Vagina (tissue), 2 donors: Measurements from ENCODE around the gene ANKRD13C.

Experiments used
- CTCF ChIP-seq, 3 experiments: fragments of 450-650 bp in 2 of 3; fragments of 200-600 bp in 1 of 3; sonication (generic) in 1 of 3; IDR thresholded peaks; one replicate each; pipeline ENCODE4 v1.5.1; 2017 to 2019; ENCODE audit warnings: antibody characterized with exemption in 3 of 3, mild to moderate bottlenecking in 2 of 3, moderate library complexity in 2 of 3
- POLR2A ChIP-seq, 2 donors: fragments of 450-650 bp; IDR thresholded peaks; one replicate each; pipeline ENCODE4 v1.6.1; 2017; ENCODE audit warnings: antibody characterized with exemption in 2 of 2, mild to moderate bottlenecking in 2 of 2, moderate library complexity in 2 of 2
- POLR2AphosphoS5 ChIP-seq, 2 donors: sonication (generic); formaldehyde crosslinking; IDR thresholded peaks; one replicate each; pipeline ENCODE4 v1.9.0; 2017; ENCODE audit warnings: antibody characterized with exemption in 2 of 2, mild to moderate bottlenecking in 2 of 2, low read depth in 1 of 2; ENCODE audit not compliant: insufficient read depth in 1 of 2

- TF ChIP-seq CTCF (IDR thresholded peaks at IDR 0.05) = no peak
- no peak for TF ChIP-seq POLR2A (IDR thresholded peaks at IDR 0.05)
- TF ChIP-seq POLR2AphosphoS5 (IDR thresholded peaks at IDR 0.05; ENCODE audit: insufficient read depth in 1 of 2, low read depth in 1 of 2) = no peak
These were observed 42.1 kb upstream of the ANKRD13C start for GRCh38 chr1:70396607-70397006.
